HL-60/S4 treated with retinoic acid at 250 ng/mL for 4 days and 3 days (cell line): ENCODE results near the gene ISOC2.

Experiments
- in situ Hi-C: fragments of 300-500 bp; cut with MboI; formaldehyde crosslinking; loops from 2 replicates; pipeline ENCODE4 v1.7.0; 2022; ENCODE audit warnings: low sequenced_read_pairs

ISOC2 gene

DNA sequence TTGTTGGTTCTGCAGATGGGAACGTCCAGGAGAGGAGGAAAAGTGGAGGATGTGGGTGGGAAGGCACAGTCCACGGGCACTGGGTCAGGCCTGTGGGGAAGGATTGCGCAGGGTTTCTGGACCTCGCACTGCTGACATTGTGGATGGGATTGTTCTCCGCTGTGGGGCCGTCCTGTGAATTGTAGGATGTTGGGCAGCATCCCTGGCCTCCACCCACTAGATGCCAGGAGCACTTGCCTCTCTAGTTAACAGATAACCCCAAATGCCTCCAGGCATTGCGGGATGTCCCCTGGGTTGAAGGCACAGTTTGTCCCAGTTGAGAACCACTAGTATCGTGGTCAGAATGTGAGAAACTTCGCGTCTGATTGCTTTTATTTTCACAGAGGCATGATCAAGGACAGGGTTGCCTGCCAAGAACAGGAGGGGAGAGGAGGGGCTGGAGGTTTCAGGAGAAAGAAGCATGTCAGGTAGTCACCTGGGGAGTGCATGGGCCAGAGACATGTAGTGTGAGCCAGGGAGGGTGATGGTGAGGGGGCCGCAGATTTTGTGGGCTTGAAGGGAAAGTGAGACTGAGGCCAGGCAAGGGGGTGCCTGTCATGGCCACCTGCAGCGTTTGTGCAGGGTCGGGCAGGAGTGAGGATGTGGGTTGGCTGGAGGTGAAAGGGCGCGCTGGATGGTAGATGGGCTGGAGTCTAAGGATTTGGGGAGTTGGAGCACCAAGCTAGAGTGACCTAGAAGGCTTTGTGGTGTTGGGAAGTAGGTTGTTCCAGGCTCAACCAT lies 18.2 kb upstream of the ISOC2 start:
- in situ Hi-C loops = no loop called here

DNA sequence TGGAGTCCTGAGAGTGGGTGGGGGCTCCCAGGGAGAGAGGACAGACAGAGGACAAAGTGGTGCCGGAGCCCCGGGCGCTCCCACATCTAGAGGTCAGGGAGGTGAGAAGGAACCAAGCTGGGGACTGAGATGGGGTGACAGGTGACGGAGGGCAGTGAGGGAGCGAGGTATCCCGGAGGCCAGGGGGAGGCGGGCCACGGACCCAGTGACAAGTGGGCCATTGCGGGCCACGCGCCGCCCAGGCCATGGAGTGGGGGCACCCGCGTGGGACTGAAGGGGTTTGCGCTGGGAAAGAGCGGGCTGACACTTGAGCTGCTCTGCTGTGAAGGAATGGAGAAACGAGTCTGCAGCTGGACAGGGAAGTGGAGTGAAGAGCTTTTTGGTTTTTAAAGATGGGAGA lies 17.6 kb upstream of the ISOC2 start:
- in situ Hi-C loops = no loop called here

DNA sequence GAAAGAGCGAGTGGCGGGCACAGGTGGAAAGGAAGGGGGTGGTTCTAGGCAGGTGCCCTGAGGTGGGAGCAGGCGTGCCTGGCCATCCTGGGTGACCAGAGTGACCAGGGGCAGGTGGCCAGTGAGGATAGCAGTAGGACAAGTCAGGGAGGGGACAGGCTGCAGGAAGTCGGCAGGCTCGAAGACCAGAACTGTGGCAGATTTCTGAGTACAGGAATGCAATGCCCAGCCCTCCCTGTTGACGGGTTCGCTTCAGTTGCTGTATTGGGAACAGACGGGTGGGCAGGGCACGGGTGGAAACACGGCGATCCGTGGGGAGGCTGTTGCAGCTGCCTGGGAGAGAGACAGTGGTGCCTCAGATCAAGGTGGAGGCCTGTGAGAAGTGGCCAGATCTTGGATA lies 16.9 kb upstream of the ISOC2 start:
- in situ Hi-C loops = no loop called here

- in situ Hi-C loops = no loop called here
Measured at GRCh38 chr19:55477905-55478304, 16.5 kb upstream of the ISOC2 start.

DNA sequence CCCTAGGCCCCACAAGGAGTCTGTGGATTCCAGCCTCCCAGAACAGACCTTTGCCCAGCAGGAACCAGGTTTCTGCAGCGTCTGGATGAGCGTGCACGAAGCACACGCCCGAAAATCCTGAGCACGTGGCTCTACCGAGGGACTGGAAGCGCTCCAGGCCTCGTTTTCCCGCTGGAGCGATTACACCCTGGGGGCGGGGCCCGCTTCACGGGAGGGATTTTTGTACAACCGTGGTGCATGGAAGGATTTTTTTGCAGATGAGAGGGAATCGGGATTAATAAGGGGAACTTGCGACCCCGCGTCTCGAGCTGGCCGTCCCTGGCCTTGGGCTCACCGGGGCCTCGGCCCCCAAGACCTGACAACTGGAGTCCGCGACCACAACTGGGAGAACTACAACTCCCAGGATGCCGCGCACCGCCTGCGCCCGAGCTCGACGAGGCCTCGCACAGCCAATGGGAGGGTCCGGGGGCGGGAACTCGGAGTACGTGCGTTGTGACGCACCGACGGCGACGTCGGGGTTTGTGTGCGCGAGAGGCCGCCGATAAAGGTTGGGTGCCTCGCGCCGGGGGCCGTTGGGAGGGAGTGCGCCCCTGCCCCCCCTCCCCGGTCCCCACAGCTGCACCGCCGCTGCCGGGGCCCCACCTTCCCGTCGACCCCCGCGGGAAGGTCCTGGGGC lies 14.8 kb upstream of the ISOC2 start, which contains the start of gene ZNF628:
Gene ZNF628, plus strand, starts transcription at position 518 of the 676 bp plus-strand sequence. CDS start 3,294 bp downstream, outside the sequence.
- in situ Hi-C loops = no loop called here

- in situ Hi-C loops = no loop called here
Measured at GRCh38 chr19:55474269-55475265, 13.1 kb upstream of the ISOC2 start.

GRCh38 chr19:55473225-55474012 lies 12.0 kb upstream of the ISOC2 start:
- in situ Hi-C loops = no loop called here

- in situ Hi-C loops = no loop called here
Measured at GRCh38 chr19:55472463-55472862, 11.0 kb upstream of the ISOC2 start.

GRCh38 chr19:55471266-55471665 lies 9.8 kb upstream of the ISOC2 start:
- in situ Hi-C loops = no loop called here

DNA sequence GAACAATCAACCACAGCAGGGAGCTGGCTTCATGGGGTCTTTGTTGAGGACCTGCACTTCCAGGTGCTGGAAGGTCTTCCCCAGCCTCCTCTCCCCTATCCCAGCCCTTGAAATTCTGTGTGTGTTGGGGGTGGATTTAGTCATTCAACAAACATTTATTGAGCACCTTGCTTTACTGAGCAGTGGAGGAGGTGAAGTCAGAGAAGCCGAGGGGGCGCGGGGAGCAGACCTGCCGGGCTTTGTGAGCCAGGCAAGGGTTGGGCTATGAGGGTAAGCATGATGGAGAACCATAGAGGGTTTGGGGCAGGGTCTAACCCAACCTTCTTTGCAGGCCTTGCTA lies 6.6 kb upstream of the ISOC2 start:
- in situ Hi-C loops = no loop called here

DNA sequence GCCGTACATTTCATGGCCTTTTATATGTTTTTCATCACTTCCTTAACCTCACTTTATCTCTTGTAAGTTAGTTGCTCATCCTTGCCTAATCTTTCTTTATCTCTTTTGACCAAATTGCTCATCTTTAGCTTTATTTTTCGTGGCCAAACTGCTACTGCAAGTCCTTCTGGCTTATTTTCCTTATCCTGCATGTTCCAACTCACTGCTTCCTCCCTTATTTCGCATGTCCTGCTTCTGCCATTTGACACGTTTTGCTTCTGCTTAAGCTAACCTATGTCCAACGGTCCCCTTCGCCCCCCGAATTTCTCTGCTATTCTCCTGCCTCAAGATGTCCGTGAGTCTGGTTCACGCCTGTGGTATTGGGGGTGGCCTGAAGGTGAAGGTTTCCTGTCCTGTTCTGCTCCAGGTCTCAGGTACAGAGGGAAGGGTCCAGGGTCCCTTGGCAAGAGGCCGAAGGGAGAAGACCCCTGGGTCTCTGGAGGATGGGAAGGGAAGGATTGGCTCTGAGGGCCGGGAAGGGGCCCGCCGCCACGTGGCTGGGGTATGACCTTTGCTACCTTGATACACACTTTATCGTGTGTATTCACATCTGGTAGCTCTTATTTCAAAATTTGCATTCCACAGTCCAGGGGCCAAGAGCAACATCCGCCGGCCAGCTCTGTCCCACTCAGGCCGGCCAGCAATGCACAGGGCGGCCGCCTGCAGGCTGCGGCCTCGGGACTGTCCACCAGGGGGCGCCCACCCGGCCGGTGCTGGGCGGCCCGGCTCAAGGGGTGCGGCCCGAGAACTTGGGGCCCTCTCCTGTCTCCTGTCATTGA lies 6.0 kb upstream of the ISOC2 start:
- in situ Hi-C loops = no loop called here

GRCh38 chr19:55466241-55466614 lies 4.8 kb upstream of the ISOC2 start:
- in situ Hi-C loops = no loop called here

GRCh38 chr19:55465460-55466240 lies 4.2 kb upstream of the ISOC2 start:
- in situ Hi-C loops = no loop called here

GRCh38 chr19:55464662-55465054 lies 3.2 kb upstream of the ISOC2 start, which contains the start of gene C19orf85:
TSS of gene C19orf85 (minus strand) at chr19:55464751. CDS start at chr19:55464554, 197 bp downstream.
- in situ Hi-C loops = no loop called here

- in situ Hi-C loops = no loop called here
Measured at GRCh38 chr19:55464039-55464661, 2.7 kb upstream of the ISOC2 start.

- in situ Hi-C loops = no loop called here
Measured at GRCh38 chr19:55463583-55464031, 2.2 kb upstream of the ISOC2 start.

DNA sequence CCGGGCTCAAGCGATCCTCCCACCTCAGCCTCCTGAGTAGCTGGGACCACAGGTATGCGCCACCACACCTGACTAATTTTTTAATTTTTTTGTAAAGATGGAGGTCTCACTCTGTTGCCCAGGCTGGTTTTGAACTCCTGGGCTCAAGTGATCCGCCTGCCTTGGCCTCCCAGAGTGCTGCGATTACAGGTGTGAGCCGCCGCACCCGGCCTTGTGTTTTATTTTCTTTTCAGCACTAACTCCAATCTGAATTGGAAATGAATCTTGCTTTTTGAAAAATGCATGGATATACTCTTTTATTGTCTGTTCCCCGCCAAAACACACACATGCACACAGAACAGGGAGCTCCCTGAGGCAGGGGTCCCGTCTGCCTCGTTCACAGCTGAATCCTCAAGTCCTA lies 1.3 kb upstream of the ISOC2 start:
- in situ Hi-C loops = no loop called here

DNA sequence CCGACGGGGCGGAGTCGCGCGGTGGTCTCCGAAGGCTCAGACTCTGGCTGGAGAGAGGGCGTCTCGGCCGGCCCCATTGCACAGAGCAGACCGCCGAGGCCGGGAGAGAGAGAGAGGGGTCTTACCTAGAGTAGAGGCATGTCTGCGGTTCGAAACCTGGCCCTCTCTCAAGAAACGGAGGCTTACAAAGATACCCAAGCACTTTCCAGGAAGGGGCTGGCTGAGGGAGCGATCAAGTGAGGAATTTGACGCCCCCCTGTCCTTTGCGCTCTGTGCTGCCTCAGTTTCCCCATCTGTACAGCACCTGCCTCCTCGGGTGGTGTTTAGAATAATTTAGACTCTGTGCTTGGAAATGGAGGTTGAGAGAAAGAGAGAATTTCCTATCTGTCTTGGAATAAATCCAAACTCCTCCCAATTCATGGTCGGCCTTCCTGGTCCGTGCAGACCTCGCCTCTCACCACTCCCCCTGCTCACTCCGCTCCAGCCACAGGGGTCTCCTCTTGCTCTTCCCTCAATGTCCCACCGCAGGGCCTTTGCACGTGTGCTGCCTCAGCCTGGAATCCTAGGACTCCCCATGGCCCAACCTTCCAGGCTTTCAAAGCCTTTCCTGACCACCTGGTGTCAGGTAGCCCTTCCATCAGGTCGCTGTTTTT lies 658 bp upstream of the ISOC2 start:
- in situ Hi-C loops = no loop called here
